Measurements from ENCODE around the gene TMEM181. TPM values are rescaled to one million over a fixed set of nuclear protein-coding genes. Genes with fewer than 3 reads are reported as not detected.
"Not testable (repeated sequence)": the region's sequence is repeated elsewhere in the genome, so short reads cannot be mapped to it uniquely, and the experiment has no call there.

The TMEM181 gene
- total RNA-seq, 1 donor from 2014 or later, result 35.3 TPM

DNA sequence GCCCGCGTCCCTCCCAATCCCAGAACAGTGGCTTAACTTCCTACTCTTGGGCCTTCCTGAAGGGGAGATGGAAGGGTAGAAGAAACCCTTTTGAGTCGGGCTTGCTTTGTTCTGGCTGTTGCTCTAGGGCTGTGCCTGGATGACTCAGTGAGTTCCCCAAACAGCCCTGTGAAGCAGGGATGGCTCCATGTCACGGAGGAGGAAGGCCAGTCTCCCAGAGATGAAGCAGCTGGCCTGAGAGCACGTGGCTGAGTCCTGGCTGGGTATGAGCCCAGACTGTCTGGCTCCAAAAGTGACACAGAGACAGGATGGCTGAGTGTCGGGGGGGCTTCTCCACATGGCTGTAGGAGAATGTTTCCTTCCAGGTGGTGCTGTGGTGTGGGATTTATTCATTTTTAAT lies 94.6 kb downstream of the TMEM181 start:
- DNase-seq (ENCODE audit: low read depth) (no peak), FAIRE-seq (no peak)
- H3K36me3 ChIP-seq (ENCODE audit: control insufficient read depth, insufficient read depth, low read length), result no peaks in the 10 kb centered on the region
- H3K27me3 ChIP-seq (ENCODE audit: control insufficient read depth, insufficient read depth, low read length), result peaks cover 2% of the 10 kb centered on the region
- no peak for TF ChIP-seq CTCF (IDR thresholded peaks at IDR 0.05; ENCODE audit: insufficient read depth, low read length, severe bottlenecking)
- H3K4me3 ChIP-seq (ENCODE audit: low read depth, low read length), result no peak overlapping the region

DNA sequence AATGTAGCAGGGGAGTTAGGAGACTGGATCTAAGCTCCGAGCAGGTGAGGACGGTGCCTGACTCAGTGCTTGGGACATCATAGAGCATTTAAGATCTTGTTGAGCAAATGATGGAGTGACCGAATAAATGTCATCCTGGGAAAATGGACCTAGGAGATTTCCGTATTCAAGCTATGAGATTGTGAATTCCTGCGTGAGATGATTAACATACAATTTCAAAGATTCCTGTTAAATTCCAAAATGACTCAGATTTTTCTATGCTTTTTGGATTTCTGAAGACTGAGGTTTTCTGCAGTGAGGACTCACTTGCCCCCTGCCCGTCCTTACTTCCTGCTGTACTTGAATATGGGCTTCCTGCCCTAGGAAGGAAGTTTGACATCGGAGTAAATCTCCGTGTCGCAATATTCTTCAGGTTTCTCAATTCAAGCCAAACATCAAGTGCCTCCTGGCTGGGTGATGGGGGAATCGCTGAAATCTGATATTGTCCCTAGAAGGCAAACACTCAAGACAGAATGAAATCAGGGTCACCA lies 95.1 kb downstream of the TMEM181 start:
- peaks cover 2% of the 10 kb centered on the region for H3K27me3 ChIP-seq (ENCODE audit: control insufficient read depth, insufficient read depth, low read length)
- no peak overlapping the region for H3K4me3 ChIP-seq (ENCODE audit: low read depth, low read length)
- no peaks in the 10 kb centered on the region for H3K36me3 ChIP-seq (ENCODE audit: control insufficient read depth, insufficient read depth, low read length)
- no peak for DNase-seq (ENCODE audit: low read depth)
- TF ChIP-seq CTCF (IDR thresholded peaks at IDR 0.05; ENCODE audit: insufficient read depth, low read length, severe bottlenecking), result no peak
- FAIRE-seq, result no peak

- no peak for DNase-seq (ENCODE audit: low read depth)
- no peak for TF ChIP-seq CTCF (IDR thresholded peaks at IDR 0.05; ENCODE audit: insufficient read depth, low read length, severe bottlenecking)
- peaks cover 2% of the 10 kb centered on the region for H3K27me3 ChIP-seq (ENCODE audit: control insufficient read depth, insufficient read depth, low read length)
- H3K4me3 ChIP-seq (ENCODE audit: low read depth, low read length), result no peak overlapping the region
- no peak for FAIRE-seq
- H3K36me3 ChIP-seq (ENCODE audit: control insufficient read depth, insufficient read depth, low read length), result no peaks in the 10 kb centered on the region
Measured at GRCh38 chr6:158655569-158656450, 95.9 kb downstream of the TMEM181 start.

DNA sequence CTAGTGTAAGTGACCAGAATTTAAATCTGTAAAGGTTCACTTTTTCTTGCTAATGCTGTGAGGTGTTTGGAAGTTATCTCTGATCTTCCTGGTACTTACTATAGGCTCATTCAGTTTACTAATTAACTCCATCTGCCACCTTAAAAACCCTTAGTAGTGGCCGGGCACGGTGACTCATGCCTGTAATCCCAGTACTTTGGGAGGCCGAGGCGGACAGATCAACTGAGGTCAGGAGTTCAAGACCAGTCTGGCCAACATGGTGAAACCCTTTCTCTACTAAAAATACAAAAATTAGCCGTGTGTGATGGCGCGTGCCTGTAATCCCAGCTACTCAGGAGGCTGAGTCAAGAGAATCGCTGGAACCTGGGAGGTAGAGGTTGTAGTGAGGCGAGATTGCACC lies 97.1 kb downstream of the TMEM181 start:
- DNase-seq (ENCODE audit: low read depth); H3K27me3 ChIP-seq (ENCODE audit: control insufficient read depth, insufficient read depth, low read length); FAIRE-seq; H3K4me3 ChIP-seq (ENCODE audit: low read depth, low read length); H3K36me3 ChIP-seq (ENCODE audit: control insufficient read depth, insufficient read depth, low read length): not testable (repeated sequence)

GRCh38 chr6:158660333-158660754 lies 100.5 kb downstream of the TMEM181 start:
- DNase-seq (ENCODE audit: low read depth), result peak; percentile 47
- Histone ChIP-seq H3K27me3 (ENCODE audit: control insufficient read depth, insufficient read depth, low read length) (peaks cover 2% of the 10 kb centered on the region), H3K36me3 (ENCODE audit: control insufficient read depth, insufficient read depth, low read length) (no peaks in the 10 kb centered on the region), H3K4me3 (ENCODE audit: low read depth, low read length) (no peak overlapping the region)
- TF ChIP-seq CTCF (IDR thresholded peaks at IDR 0.05; ENCODE audit: insufficient read depth, low read length, severe bottlenecking), result peak; percentile 75
- no peak for FAIRE-seq

- H3K4me3 ChIP-seq (ENCODE audit: low read depth, low read length), result no peak overlapping the region
Measured at GRCh38 chr6:158661156-158661685, 101.3 kb downstream of the TMEM181 start.

More at GRCh38 chr6:158661156-158661685, 101.3 kb downstream of the TMEM181 start:
- TF ChIP-seq CTCF (IDR thresholded peaks at IDR 0.05; ENCODE audit: insufficient read depth, low read length, severe bottlenecking), result peak; percentile 37
- Histone ChIP-seq H3K27me3 (ENCODE audit: control insufficient read depth, insufficient read depth, low read length) (no peaks in the 10 kb centered on the region), H3K36me3 (ENCODE audit: control insufficient read depth, insufficient read depth, low read length) (no peaks in the 10 kb centered on the region)
- DNase-seq (ENCODE audit: low read depth), result no peak
- FAIRE-seq, result no peak
